ENCODE measurements around the gene MAML3. TPM values are rescaled to one million over a fixed set of nuclear protein-coding genes. Genes with fewer than 3 reads are reported as not detected.

The MAML3 gene
- total RNA-seq, 1 donor from 2014 or later, result 21.8 TPM

DNA sequence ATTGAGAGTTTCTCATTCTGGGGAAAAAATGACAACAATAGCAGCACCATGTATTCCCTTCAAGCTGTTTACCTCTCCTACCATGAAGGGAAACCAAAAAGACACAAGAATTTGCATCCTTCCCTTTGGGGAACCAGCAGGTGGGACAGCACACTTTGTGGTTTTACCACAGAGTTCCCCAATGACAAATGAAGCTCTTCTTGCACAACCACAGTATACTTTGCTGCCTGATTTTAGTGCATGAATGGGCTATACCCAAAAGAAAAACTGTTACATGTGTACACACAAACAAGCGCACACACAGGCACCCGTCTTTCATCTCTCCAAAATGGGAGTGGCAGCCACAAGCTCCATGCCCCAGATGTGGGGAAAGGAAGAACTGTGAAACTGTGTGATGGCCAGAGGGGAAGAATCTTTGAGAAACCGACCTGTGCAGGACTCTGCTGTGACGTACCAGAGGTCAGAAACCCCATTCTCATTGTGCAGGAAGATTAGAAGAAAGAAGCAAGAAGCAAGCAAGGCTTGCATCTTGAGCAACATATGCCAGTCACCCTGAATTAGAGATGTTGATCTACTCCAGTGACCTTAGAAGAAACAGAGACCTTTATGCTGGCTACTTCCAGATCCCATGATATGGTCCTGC lies 2.7 kb upstream of the MAML3 start:
- TF ChIP-seq, protein P1, sequence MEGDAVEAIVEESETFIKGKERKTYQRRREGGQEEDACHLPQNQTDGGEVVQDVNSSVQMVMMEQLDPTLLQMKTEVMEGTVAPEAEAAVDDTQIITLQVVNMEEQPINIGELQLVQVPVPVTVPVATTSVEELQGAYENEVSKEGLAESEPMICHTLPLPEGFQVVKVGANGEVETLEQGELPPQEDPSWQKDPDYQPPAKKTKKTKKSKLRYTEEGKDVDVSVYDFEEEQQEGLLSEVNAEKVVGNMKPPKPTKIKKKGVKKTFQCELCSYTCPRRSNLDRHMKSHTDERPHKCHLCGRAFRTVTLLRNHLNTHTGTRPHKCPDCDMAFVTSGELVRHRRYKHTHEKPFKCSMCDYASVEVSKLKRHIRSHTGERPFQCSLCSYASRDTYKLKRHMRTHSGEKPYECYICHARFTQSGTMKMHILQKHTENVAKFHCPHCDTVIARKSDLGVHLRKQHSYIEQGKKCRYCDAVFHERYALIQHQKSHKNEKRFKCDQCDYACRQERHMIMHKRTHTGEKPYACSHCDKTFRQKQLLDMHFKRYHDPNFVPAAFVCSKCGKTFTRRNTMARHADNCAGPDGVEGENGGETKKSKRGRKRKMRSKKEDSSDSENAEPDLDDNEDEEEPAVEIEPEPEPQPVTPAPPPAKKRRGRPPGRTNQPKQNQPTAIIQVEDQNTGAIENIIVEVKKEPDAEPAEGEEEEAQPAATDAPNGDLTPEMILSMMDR (conservative IDR thresholded peaks at IDR 0.05), result no peak
- H3K4me3 Mint-ChIP-seq, result no peak overlapping the region
- no peaks in the 10 kb centered on the region for H3K36me3 Mint-ChIP-seq
- no peaks in the 10 kb centered on the region for H3K27me3 Mint-ChIP-seq
- H3K9me3 Mint-ChIP-seq, result no peaks in the 10 kb centered on the region
- no peak overlapping the region for H3K27ac Mint-ChIP-seq
- no peaks in the 10 kb centered on the region for H3K4me1 Mint-ChIP-seq (ENCODE audit: unreplicated experiment)
- no peak for DNase-seq (ENCODE audit: extremely low spot score, unreplicated experiment)

DNA sequence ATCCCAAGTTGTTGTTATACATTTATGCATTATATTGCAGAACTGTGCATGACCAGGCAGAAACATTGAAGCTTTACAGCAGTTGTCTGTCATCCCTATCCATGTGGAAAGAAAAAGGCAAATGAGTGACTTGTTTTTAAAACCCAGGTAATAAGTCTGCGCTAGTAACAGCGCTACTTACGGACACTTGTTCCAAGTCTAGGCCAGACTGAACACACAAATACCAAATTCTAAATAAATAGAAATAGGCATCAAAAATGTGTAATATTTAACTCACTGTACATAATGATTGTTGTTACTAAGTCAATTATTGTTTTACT lies 548 bp upstream of the MAML3 start:
- Mint-ChIP-seq H3K4me3 (peak overlapping the region; percentile 99), H3K4me1 (ENCODE audit: unreplicated experiment) (peaks cover 1% of the 10 kb centered on the region), H3K36me3 (no peaks in the 10 kb centered on the region), H3K9me3 (no peaks in the 10 kb centered on the region), H3K27ac (peak overlapping the region; percentile 98), H3K27me3 (no peaks in the 10 kb centered on the region)
- TF ChIP-seq, protein P1 (conservative IDR thresholded peaks at IDR 0.05), result no peak
- DNase-seq (ENCODE audit: extremely low spot score, unreplicated experiment), result no peak

DNA sequence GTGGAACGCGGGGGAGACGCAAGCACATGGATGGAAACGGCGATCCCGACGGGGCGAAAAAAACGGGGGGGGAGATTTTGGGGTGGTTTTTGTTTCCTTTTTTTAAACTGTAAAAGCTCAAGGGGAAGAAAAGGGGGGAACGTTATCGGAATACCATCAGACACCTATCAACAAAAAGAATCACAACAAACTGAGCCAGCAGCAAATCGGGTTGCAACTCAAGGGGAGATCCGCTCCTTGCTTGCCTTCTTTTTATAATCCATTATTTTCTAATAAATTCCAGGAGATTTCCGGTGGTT lies 616 bp downstream of the MAML3 start:
- H3K4me1 Mint-ChIP-seq (ENCODE audit: unreplicated experiment), result peaks cover 13% of the 10 kb centered on the region
- H3K27me3 Mint-ChIP-seq, result no peaks in the 10 kb centered on the region
- DNase-seq (ENCODE audit: extremely low spot score, unreplicated experiment), result no peak
- peak overlapping the region; percentile 98 for H3K27ac Mint-ChIP-seq
- no peaks in the 10 kb centered on the region for H3K36me3 Mint-ChIP-seq
- H3K9me3 Mint-ChIP-seq, result no peaks in the 10 kb centered on the region
- TF ChIP-seq, protein P1 (conservative IDR thresholded peaks at IDR 0.05), result no peak
- peak overlapping the region; percentile 99 for H3K4me3 Mint-ChIP-seq

DNA sequence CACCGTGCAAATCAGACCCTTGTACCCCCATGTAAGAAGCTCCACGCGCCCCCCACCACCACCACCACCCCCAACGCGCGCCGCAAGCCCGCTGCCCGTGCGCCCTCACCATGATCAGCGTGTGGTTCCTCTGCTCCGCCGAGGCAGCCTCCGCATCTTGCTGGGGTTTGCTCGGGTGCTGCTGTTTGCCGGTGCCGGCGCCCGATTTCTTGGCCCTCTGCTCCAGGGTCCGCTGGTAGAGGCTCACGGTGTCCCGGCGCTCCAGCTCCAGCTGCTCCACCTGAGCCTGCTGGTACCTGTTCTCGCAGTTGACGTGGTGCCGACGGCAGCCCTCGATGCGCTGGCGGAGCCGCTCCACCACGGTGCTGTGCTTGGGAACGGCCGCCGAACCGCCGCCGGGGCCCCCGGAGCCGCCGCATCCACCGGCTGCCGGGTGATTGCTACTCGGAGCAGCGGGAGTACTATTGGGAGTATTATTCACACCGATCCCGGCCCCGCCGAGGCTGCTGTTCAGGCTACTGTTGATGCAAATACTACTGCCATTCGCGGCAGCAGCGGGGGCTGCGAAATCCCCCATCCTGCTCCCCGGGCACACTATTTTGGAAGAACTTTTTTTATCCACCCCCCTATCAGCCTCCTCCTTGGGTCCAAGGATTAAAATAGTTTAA lies 1.1 kb downstream of the MAML3 start:
- Mint-ChIP-seq H3K27ac (peak overlapping the region; percentile 98), H3K36me3 (no peaks in the 10 kb centered on the region), H3K4me1 (ENCODE audit: unreplicated experiment) (peaks cover 18% of the 10 kb centered on the region)

DNA sequence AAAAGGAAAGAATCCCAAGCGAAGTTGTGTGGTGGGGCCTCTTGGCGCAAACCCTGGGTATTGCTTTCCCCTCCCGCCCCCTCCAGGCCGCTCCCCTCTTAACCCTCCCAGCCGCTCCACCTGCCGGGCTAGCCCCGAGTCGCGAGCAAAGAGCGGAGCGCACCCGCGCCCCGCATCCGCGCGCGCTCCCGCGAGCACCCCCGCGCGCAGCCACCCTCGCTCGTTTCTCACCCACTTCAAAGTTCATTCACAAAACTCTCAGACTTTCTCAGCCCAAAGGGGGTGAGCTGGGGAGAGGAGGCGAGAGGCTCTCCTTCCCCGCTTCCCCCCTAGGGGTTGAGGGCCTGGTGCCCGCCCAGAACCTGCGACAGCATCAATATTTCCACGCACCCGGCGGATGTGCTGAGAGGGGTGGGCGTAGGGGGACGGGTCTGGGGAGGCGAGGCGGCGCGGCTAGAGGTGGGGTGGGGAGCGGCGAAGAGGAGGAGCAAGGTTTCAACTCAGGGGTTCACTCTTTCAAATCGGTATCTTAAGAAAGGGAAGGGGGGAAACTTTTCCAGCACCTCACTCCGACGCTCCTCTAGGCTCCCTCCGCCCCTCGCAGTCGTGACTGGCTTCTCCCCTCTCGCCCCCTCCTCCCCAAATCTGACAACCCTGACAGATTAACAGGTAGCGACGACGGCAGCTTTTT lies 1.8 kb downstream of the MAML3 start:
- peak overlapping the region; percentile 99 for H3K4me3 Mint-ChIP-seq
- TF ChIP-seq, protein P1 (conservative IDR thresholded peaks at IDR 0.05), result peak; percentile 60
- peak; percentile 85 for DNase-seq (ENCODE audit: extremely low spot score, unreplicated experiment)
- peak overlapping the region; percentile 97 for H3K27ac Mint-ChIP-seq
- no peaks in the 10 kb centered on the region for H3K9me3 Mint-ChIP-seq
- H3K27me3 Mint-ChIP-seq, result no peaks in the 10 kb centered on the region
- H3K36me3 Mint-ChIP-seq, result no peaks in the 10 kb centered on the region
- H3K4me1 Mint-ChIP-seq (ENCODE audit: unreplicated experiment), result peaks cover 25% of the 10 kb centered on the region

More for the DNA sequence above, 1.1 kb downstream of the MAML3 start:
- Mint-ChIP-seq H3K9me3 (no peaks in the 10 kb centered on the region), H3K4me3 (peak overlapping the region; percentile 99), H3K27me3 (no peaks in the 10 kb centered on the region)
- TF ChIP-seq, protein P1 (conservative IDR thresholded peaks at IDR 0.05), result no peak
- DNase-seq (ENCODE audit: extremely low spot score, unreplicated experiment), result peak; percentile 82
